Hepatocyte (in vitro differentiated cells): ENCODE data around the gene ZNF407.

Experiments used
- EZH2 ChIP-seq: fragments of 200-600 bp; sonication (generic); IDR thresholded peaks from 2 replicates; pipeline ENCODE4 v1.6.1; 2016; ENCODE audit warnings: antibody characterized with exemption, mild to moderate bottlenecking, borderline replicate concordance
- EZH2phosphoT487 ChIP-seq: fragments of 200-600 bp; sonication (generic); IDR thresholded peaks from one replicate; pipeline ENCODE4 v1.6.1; 2018; ENCODE audit warnings: antibody characterized with exemption, mild to moderate bottlenecking, low read depth, moderate library complexity; ENCODE audit not compliant: unreplicated experiment, severe bottlenecking
- TF ChIP-seq, protein P1 (sequence below): fragments of 200-600 bp; sonication (generic); IDR thresholded peaks from 2 replicates; pipeline ENCODE4 v1.5.1; 2016; ENCODE audit warnings: antibody characterized with exemption, mild to moderate bottlenecking; ENCODE audit not compliant: poor library complexity

- TF ChIP-seq, protein P1, sequence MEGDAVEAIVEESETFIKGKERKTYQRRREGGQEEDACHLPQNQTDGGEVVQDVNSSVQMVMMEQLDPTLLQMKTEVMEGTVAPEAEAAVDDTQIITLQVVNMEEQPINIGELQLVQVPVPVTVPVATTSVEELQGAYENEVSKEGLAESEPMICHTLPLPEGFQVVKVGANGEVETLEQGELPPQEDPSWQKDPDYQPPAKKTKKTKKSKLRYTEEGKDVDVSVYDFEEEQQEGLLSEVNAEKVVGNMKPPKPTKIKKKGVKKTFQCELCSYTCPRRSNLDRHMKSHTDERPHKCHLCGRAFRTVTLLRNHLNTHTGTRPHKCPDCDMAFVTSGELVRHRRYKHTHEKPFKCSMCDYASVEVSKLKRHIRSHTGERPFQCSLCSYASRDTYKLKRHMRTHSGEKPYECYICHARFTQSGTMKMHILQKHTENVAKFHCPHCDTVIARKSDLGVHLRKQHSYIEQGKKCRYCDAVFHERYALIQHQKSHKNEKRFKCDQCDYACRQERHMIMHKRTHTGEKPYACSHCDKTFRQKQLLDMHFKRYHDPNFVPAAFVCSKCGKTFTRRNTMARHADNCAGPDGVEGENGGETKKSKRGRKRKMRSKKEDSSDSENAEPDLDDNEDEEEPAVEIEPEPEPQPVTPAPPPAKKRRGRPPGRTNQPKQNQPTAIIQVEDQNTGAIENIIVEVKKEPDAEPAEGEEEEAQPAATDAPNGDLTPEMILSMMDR: no peak
- TF ChIP-seq EZH2phosphoT487: no peak
- no peak for TF ChIP-seq EZH2
Observed at GRCh38 chr18:74708169-74708568, 110.5 kb downstream of the ZNF407 start.
